Mucosa of rectum (tissue), 2 donors: ENCODE measurements around the gene RPS6KB2.

Source experiments
- H3K27ac ChIP-seq, 2 donors: one replicate each; pipeline ENCODE4 v1.7.0; 2013; ENCODE audit warnings: inconsistent platforms in 2 of 2, low read depth in 2 of 2, low read length in 2 of 2
- H3K27me3 ChIP-seq, 2 donors: one replicate each; pipeline ENCODE4 v1.7.0; 2013; ENCODE audit warnings: low read length in 2 of 2; ENCODE audit not compliant: control insufficient read depth in 2 of 2, insufficient read depth in 2 of 2
- H3K36me3 ChIP-seq, 2 donors: one replicate each; pipeline ENCODE4 v1.7.0; 2013; ENCODE audit warnings: low read length in 2 of 2; ENCODE audit not compliant: control insufficient read depth in 2 of 2, insufficient read depth in 2 of 2
- H3K4me1 ChIP-seq, 2 donors: one replicate each; pipeline ENCODE4 v1.7.0; 2013; ENCODE audit warnings: low read length in 2 of 2, mild to moderate bottlenecking in 1 of 2; ENCODE audit not compliant: control insufficient read depth in 2 of 2, insufficient read depth in 2 of 2
- H3K4me3 ChIP-seq, 2 donors: one replicate each; pipeline ENCODE4 v1.7.0; 2013; ENCODE audit warnings: low read length in 2 of 2
- H3K9ac ChIP-seq, 2 donors: one replicate each; pipeline ENCODE4 v1.7.0; 2013; ENCODE audit warnings: low read length in 2 of 2, low read depth in 1 of 2, mild to moderate bottlenecking in 1 of 2
- H3K9me3 ChIP-seq, 2 donors: one replicate each; pipeline ENCODE4 v1.7.0; 2013; ENCODE audit warnings: low read length in 2 of 2; ENCODE audit not compliant: control insufficient read depth in 2 of 2
- donor health status: healthy.
- donor health status: Normal muscosa, but diverticular disease.

Gene RPS6KB2

DNA sequence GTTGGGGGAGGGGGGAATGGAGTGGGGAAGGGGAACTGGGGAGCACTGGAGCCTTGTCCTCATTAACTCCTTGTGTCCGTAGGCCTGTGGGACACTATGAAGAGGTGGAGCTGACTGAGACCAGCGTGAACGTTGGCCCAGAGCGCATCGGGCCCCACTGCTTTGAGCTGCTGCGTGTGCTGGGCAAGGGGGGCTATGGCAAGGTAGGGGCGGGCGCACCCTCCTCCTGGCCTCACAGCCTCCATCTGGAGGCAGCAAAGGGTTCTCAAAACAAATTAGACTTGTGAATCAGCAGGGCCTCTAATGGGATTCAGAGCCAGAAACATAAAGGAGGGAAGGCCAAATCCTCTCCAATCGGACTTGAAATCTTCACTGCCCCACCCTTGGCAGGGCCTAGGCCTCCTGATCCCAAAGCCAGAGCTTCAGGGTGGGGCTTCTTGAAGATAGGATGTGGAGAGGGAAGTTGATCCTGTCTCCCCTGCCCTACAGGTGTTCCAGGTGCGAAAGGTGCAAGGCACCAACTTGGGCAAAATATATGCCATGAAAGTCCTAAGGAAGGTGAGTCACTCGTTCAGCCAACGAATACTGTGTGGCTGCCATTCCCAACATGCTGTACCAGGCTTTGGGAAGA lies 859 bp downstream of the RPS6KB2 start:
- peak overlapping the region; percentile 83 to 89 for H3K27ac ChIP-seq
- H3K36me3 ChIP-seq, result peaks cover 23 to 27% of the 10 kb centered on the region in 2 donors
- no peaks in the 10 kb centered on the region for H3K9me3 ChIP-seq
- H3K27me3 ChIP-seq, result no peaks in the 10 kb centered on the region
- H3K4me1 ChIP-seq, result peaks cover 15 to 16% of the 10 kb centered on the region in 2 donors
- peak overlapping the region; percentile 95 to 99 for H3K4me3 ChIP-seq
- peak overlapping the region; percentile 95 to 98 for H3K9ac ChIP-seq

DNA sequence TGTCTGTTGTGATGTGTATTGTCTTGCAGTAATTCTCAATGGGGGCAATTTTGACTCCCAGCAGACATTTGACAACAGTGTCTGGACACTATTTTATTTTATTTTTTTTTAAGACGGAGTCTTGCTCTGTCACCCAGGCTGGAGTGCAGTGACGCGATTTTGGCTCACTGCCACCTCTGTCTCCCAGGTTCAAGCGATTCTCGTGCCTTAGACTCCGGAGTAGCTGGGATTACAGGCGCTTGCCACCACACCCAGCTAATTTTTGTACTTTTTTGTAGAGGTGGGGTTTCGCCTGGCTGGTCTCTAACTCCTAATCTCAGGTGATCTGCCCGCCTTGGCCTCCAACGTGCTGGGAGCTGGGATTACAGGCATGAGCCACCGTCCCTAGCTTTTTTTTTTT lies 1.4 kb downstream of the RPS6KB2 start:
- Histone ChIP-seq H3K27me3 (no peaks in the 10 kb centered on the region), H3K4me3 (peak overlapping the region in 1 of 2 donors; percentile 99), H3K9ac (no peak overlapping the region), H3K9me3 (no peaks in the 10 kb centered on the region), H3K36me3 (peaks cover 27 to 31% of the 10 kb centered on the region in 2 donors), H3K27ac (no peak overlapping the region), H3K4me1 (peaks cover 15 to 16% of the 10 kb centered on the region in 2 donors)

DNA sequence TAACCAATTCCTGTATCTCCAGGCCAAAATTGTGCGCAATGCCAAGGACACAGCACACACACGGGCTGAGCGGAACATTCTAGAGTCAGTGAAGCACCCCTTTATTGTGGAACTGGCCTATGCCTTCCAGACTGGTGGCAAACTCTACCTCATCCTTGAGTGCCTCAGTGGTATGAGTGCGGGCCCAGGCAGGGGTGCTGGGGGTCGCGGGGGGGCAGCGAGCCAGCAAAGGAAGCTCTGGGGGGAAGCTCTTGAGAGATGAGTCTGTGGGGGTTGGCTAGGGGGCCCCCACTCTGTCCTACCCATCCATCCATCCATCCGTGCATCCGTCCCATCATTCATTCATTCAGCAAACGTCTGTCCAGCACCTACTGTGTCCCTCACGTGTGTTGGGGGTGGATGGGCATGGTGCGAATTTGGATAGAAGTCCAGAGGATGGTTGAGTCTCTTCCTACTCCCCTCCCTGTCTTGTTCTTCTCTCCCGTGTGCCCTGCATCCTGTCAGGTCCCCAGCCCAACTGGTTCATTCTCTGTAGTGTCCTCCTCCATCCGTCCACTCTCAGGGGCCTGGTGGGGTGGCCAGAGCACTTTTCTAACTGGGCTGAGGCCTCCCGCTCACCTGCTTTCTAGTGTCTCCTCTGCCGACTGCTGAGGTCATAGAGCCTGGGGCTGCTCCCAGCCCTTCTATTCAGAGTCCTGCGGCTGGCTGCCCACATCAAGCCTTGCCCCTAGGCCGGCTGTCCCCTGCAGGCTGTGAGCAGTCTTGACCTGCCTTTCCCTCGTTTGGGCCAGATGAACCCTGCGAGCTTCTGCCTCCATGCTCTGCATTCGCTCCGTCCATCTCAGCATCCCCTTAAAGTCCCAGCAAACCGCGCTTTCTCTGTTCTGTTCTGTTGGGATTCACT lies 3.3 kb downstream of the RPS6KB2 start:
- Histone ChIP-seq H3K27me3 (no peaks in the 10 kb centered on the region), H3K9me3 (no peaks in the 10 kb centered on the region), H3K9ac (no peak overlapping the region), H3K36me3 (peaks cover 34 to 35% of the 10 kb centered on the region in 2 donors), H3K4me3 (no peak overlapping the region), H3K27ac (no peak overlapping the region), H3K4me1 (peaks cover 15 to 18% of the 10 kb centered on the region in 2 donors)

DNA sequence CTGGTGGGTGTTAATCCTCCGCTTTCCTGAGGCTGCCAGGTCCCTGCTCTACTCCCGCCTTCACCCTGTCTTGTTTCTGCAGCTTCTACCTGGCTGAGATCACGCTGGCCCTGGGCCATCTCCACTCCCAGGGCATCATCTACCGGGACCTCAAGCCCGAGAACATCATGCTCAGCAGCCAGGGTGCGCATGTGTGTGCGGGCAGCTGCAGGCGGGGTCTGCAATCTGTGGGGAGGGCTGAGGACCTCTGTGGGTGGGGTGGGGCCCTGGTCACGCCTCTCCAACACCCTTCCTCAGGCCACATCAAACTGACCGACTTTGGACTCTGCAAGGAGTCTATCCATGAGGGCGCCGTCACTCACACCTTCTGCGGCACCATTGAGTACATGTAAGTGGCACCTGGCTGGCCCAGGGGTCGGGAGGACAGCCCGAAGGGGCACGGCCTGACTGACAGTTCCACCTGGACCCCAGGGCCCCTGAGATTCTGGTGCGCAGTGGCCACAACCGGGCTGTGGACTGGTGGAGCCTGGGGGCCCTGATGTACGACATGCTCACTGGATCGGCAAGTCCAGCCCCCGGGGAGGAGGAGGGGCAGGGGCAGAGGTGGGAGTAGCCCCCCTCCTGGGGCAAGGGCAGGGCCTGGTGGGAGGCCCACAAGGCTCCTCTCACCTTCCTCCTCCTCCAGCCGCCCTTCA lies 4.5 kb downstream of the RPS6KB2 start:
- Histone ChIP-seq H3K27me3 (no peaks in the 10 kb centered on the region), H3K4me3 (no peak overlapping the region), H3K9ac (no peak overlapping the region), H3K27ac (no peak overlapping the region), H3K9me3 (no peaks in the 10 kb centered on the region), H3K36me3 (peaks cover 37 to 38% of the 10 kb centered on the region in 2 donors), H3K4me1 (peaks cover 11 to 14% of the 10 kb centered on the region in 2 donors)

DNA sequence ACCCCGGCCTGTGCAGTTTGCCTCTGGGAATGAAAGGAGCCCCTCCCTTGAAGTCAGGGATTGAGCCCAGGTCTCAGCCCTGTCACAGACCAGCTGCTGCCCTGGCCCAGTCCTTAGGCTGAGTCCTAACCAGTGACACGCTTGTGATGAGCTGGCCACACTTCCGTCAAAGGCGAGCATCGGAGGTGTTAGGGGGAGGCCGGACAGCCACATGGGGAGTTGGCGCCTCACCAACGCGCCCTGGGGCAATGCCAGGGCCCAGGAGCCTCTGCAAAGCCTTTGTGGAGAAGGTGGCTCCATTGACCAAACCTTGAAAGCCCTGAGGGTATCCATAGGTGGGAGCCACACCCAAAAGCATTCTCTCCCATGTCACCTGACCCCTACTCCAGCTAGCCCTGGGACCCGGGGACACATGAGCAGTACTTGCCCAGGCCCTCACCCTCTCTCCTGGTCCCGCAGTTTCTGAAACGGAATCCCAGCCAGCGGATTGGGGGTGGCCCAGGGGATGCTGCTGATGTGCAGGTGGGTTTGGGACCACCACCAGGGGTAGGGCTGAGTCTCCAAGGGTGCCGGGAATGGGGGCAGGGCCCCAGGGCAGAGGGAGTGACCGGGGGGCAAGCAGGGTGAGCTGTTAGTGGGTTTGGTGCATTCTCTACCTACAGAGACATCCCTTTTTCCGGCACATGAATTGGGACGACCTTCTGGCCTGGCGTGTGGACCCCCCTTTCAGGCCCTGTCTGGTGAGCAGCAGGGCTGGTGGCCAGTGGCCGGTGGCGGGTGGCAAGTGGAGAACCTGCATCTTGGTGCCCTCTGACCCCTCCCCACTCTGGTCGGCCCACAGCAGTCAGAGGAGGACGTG lies 5.5 kb downstream of the RPS6KB2 start:
- no peak overlapping the region for H3K27ac ChIP-seq

DNA sequence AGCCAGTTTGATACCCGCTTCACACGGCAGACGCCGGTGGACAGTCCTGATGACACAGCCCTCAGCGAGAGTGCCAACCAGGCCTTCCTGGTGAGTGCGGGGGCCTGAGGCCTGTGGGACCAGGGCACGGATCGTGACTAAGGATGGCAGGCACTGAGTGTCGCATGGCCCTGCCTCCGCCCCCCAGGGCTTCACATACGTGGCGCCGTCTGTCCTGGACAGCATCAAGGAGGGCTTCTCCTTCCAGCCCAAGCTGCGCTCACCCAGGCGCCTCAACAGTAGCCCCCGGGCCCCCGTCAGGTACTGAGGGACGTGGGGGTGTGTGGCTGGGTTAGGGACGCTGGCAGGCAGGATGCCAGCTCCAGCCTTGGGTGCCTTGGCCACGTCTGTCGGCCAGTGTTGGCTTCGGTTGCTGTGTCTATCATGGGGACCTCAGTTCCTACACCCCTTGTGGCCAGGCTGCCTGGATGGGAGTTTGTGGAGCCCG lies 6.1 kb downstream of the RPS6KB2 start:
- H3K9me3 ChIP-seq, result no peaks in the 10 kb centered on the region
- H3K4me1 ChIP-seq, result peaks cover 2 to 9% of the 10 kb centered on the region in 2 donors
- H3K36me3 ChIP-seq, result peaks cover 40 to 42% of the 10 kb centered on the region in 2 donors
- no peak overlapping the region for H3K4me3 ChIP-seq
- no peak overlapping the region for H3K27ac ChIP-seq
- no peak overlapping the region for H3K9ac ChIP-seq
- H3K27me3 ChIP-seq, result no peaks in the 10 kb centered on the region

More for the DNA sequence above, 5.5 kb downstream of the RPS6KB2 start:
- H3K36me3 ChIP-seq, result peaks cover 38% of the 10 kb centered on the region in 2 donors
- no peak overlapping the region for H3K9ac ChIP-seq
- no peaks in the 10 kb centered on the region for H3K9me3 ChIP-seq
- no peaks in the 10 kb centered on the region for H3K27me3 ChIP-seq
- no peak overlapping the region for H3K4me3 ChIP-seq
- H3K4me1 ChIP-seq, result peaks cover 8 to 12% of the 10 kb centered on the region in 2 donors

DNA sequence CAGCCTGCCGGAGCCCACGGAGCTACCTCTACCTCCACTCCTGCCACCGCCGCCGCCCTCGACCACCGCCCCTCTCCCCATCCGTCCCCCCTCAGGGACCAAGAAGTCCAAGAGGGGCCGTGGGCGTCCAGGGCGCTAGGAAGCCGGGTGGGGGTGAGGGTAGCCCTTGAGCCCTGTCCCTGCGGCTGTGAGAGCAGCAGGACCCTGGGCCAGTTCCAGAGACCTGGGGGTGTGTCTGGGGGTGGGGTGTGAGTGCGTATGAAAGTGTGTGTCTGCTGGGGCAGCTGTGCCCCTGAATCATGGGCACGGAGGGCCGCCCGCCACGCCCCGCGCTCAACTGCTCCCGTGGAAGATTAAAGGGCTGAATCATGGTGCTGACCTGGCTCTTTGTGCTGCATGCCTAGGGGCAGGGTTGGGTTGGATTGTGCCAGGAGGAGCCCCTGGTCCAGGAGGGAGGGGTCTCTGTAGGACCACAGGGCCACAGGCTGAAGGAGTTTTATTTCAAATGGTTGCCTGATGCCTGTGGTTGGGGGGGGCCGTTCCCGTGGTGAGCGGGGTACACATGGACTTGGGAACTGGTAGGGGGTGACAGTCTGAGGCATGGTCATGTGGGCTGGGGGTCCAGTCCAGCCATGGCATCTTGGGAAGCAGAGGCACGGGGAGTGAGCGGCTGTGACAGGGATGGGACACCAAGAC lies 6.9 kb downstream of the RPS6KB2 start:
- Histone ChIP-seq H3K9me3 (no peaks in the 10 kb centered on the region), H3K4me1 (peaks cover 0 to 13% of the 10 kb centered on the region in 2 donors), H3K27ac (peak overlapping the region in 1 of 2 donors; percentile 32), H3K27me3 (no peaks in the 10 kb centered on the region), H3K9ac (no peak overlapping the region), H3K36me3 (peaks cover 41 to 47% of the 10 kb centered on the region in 2 donors), H3K4me3 (peak overlapping the region in 1 of 2 donors; percentile 1)

DNA sequence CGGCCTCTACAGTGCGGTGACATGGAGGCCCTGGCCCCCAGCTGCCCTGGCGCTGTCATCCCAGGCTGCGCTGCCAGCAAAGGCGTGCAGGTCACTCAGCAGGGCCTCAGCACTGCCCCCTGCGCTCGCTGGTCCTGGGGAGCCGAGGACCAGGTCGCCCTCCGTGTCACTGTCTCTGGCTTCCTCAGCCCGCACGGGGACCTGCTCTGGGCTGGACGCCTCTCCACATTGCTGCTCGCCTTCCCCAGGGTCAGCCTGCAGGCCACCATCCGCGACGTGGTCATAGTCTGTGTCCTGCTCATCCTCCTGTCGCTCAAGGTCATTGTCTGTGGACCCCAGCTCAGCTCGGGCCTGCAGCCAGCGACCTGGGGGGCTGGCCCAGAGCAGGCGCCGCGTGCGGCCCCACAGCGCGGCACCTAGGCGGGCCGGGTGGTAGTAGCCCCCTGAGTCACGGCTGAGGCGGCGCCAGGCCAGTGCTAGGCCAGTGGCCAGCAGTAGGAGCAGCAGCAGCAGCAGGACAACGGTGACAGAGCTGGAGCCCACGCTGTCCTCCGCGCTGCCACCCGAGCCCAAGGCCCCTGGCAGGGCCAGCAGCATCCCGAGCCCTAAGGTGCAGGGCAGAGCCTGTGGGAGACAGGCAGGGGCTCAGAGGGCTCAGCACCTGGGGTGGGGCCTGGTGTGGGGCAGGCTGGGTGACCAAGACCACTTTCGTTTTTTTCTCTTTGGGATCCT lies 7.6 kb downstream of the RPS6KB2 start:
- H3K27ac ChIP-seq, result peak overlapping the region; percentile 32 to 37

More for the DNA sequence above, 7.6 kb downstream of the RPS6KB2 start:
- Histone ChIP-seq H3K27me3 (no peaks in the 10 kb centered on the region), H3K9me3 (no peaks in the 10 kb centered on the region), H3K36me3 (peaks cover 48 to 49% of the 10 kb centered on the region in 2 donors), H3K4me3 (peak overlapping the region; percentile 1 to 75), H3K4me1 (peaks cover 2 to 13% of the 10 kb centered on the region in 2 donors), H3K9ac (no peak overlapping the region)
